Muscle of leg (tissue), 11 donors: ENCODE measurements around the gene SERGEF. TPM values are rescaled to one million over a fixed set of nuclear protein-coding genes. Genes with fewer than 3 reads are reported as not detected.
"Not testable (repeated sequence)": the region's sequence is repeated elsewhere in the genome, so short reads cannot be mapped to it uniquely, and the experiment has no call there.

Experiments used
- DNase-seq: peaks from one replicate; pipeline ENCODE4 v3.0.0; 2013
- H3K27ac ChIP-seq: one replicate; pipeline ENCODE4 v1.5.1; 2013; ENCODE audit warnings: mild to moderate bottlenecking, low read length, control low read depth
- H3K27me3 ChIP-seq: one replicate; pipeline ENCODE4 v1.6.1; 2013; ENCODE audit warnings: low read length; ENCODE audit not compliant: control insufficient read depth, insufficient read depth
- H3K36me3 ChIP-seq: one replicate; pipeline ENCODE4 v1.6.1; 2013; ENCODE audit warnings: low read length; ENCODE audit not compliant: control insufficient read depth, insufficient read depth
- H3K4me1 ChIP-seq: one replicate; pipeline ENCODE4 v1.6.1; 2013; ENCODE audit warnings: low read length; ENCODE audit not compliant: control insufficient read depth, insufficient read depth
- H3K4me3 ChIP-seq: one replicate; pipeline ENCODE4 v1.5.1; 2013; ENCODE audit warnings: low read length, control low read depth
- H3K9me3 ChIP-seq: replicated peaks from 2 replicates; pipeline ENCODE4 v1.6.1; 2013; ENCODE audit warnings: low read depth, low read length; ENCODE audit not compliant: control insufficient read depth
- WGBS: methylation state at CpG from one replicate; pipeline ENCODE4 v1.1.5; 2013; ENCODE audit warnings: missing lambda C conversion rate; ENCODE audit not compliant: insufficient coverage; 5-methylcytosine and 5-hydroxymethylcytosine counted together
- polyA plus RNA-seq, 8 donors: library from polyadenylated mRNA; unstranded; fragments of 120-200 nt; gene quantifications; one replicate each; pipeline versions ENCODE4 v1.2.1 to v1.2.3, GENCODE V29; 2013; ENCODE audit warnings: inconsistent platforms in 1 of 8, low replicate concordance in 1 of 8; ENCODE audit not compliant: insufficient read length in 8 of 8, insufficient read depth in 1 of 8
- total RNA-seq: library from RNA; stranded (reverse); fragments of 120-200 nt; gene quantifications from one replicate; pipeline ENCODE4 v1.2.4, GENCODE V29; 2013

The SERGEF gene
- total and polyA plus RNA-seq, 9 donors, result 8.8 to 15.7 (median 11.9) TPM

GRCh38 chr11:18001191-18001590, 11.7 kb downstream of the SERGEF start:
- no peak for DNase-seq
- Histone ChIP-seq H3K4me1 (no peaks in the 10 kb centered on the region), H3K27me3 (no peaks in the 10 kb centered on the region), H3K27ac (no peak overlapping the region), H3K36me3 (peaks cover 11% of the 10 kb centered on the region), H3K9me3 (no peaks in the 10 kb centered on the region), H3K4me3 (no peak overlapping the region)
- WGBS, result 80% methylated on average over 1 of the region's 2 CpGs

- Histone ChIP-seq H3K27ac (no peak overlapping the region), H3K9me3 (no peaks in the 10 kb centered on the region), H3K36me3 (peaks cover 11% of the 10 kb centered on the region), H3K4me1 (no peaks in the 10 kb centered on the region), H3K4me3 (no peak overlapping the region), H3K27me3 (no peaks in the 10 kb centered on the region)
- no peak for DNase-seq
- WGBS, result 85% methylated on average over 1 of the region's 1 CpG
Measured at GRCh38 chr11:18000760-18001159, 12.1 kb downstream of the SERGEF start.

- H3K27ac ChIP-seq, H3K4me1 ChIP-seq, DNase-seq, H3K27me3 ChIP-seq, H3K36me3 ChIP-seq, H3K4me3 ChIP-seq, H3K9me3 ChIP-seq: not testable (repeated sequence)
- WGBS, result 83% methylated on average over 1 of the region's 4 CpGs
Measured at GRCh38 chr11:18000128-18000527, 12.7 kb downstream of the SERGEF start.

GRCh38 chr11:17992916-17993315, 19.9 kb downstream of the SERGEF start:
- Histone ChIP-seq H3K36me3 (peaks cover 3% of the 10 kb centered on the region), H3K27me3 (no peaks in the 10 kb centered on the region), H3K4me3 (no peak overlapping the region), H3K4me1 (no peaks in the 10 kb centered on the region), H3K27ac (no peak overlapping the region), H3K9me3 (no peaks in the 10 kb centered on the region)
- DNase-seq, result no peak
- WGBS, result 100% methylated on average over 1 of the region's 2 CpGs

GRCh38 chr11:17991783-17992433, 20.9 kb downstream of the SERGEF start:
- no peaks in the 10 kb centered on the region for H3K4me1 ChIP-seq
- WGBS, result 75% methylated on average over 1 of the region's 4 CpGs
- DNase-seq, result peak; percentile 42
- H3K27ac ChIP-seq, result no peak overlapping the region
- H3K36me3 ChIP-seq, result peaks cover 3% of the 10 kb centered on the region
- no peaks in the 10 kb centered on the region for H3K27me3 ChIP-seq
- H3K9me3 ChIP-seq, result no peaks in the 10 kb centered on the region
- no peak overlapping the region for H3K4me3 ChIP-seq

- no peaks in the 10 kb centered on the region for H3K4me1 ChIP-seq
- no peak overlapping the region for H3K4me3 ChIP-seq
- peaks cover 2% of the 10 kb centered on the region for H3K36me3 ChIP-seq
- H3K27ac ChIP-seq, result no peak overlapping the region
- H3K27me3 ChIP-seq, result no peaks in the 10 kb centered on the region
- WGBS, result no CpG with 5 or more reads among the region's 1 CpG
- no peak for DNase-seq
- H3K9me3 ChIP-seq, result no peaks in the 10 kb centered on the region
Measured at GRCh38 chr11:17989306-17989705, 23.5 kb downstream of the SERGEF start.

GRCh38 chr11:17988465-17988864, 24.4 kb downstream of the SERGEF start:
- Histone ChIP-seq H3K27me3 (no peaks in the 10 kb centered on the region), H3K36me3 (peaks cover 2% of the 10 kb centered on the region), H3K4me3 (no peak overlapping the region), H3K4me1 (no peaks in the 10 kb centered on the region), H3K27ac (no peak overlapping the region), H3K9me3 (no peaks in the 10 kb centered on the region)
- 50% methylated on average over 1 of the region's 1 CpG for WGBS
- no peak for DNase-seq

- Histone ChIP-seq H3K27ac (no peak overlapping the region), H3K9me3 (no peaks in the 10 kb centered on the region), H3K27me3 (no peaks in the 10 kb centered on the region), H3K36me3 (peaks cover 2% of the 10 kb centered on the region), H3K4me1 (no peaks in the 10 kb centered on the region), H3K4me3 (no peak overlapping the region)
- no CpG with 5 or more reads among the region's 1 CpG for WGBS
- no peak for DNase-seq
Measured at GRCh38 chr11:17987826-17988225, 25.0 kb downstream of the SERGEF start.

- no CpG with 5 or more reads among the region's 1 CpG for WGBS
- Histone ChIP-seq H3K27me3 (no peaks in the 10 kb centered on the region), H3K4me3 (no peak overlapping the region), H3K27ac (no peak overlapping the region), H3K9me3 (no peaks in the 10 kb centered on the region), H3K4me1 (no peaks in the 10 kb centered on the region), H3K36me3 (peaks cover 2% of the 10 kb centered on the region)
- DNase-seq, result no peak
Measured at GRCh38 chr11:17986711-17987220, 26.1 kb downstream of the SERGEF start.

GRCh38 chr11:17986007-17986710, 26.7 kb downstream of the SERGEF start:
- H3K9me3 ChIP-seq, result no peaks in the 10 kb centered on the region
- no peaks in the 10 kb centered on the region for H3K4me1 ChIP-seq
- DNase-seq, result no peak
- H3K4me3 ChIP-seq, result no peak overlapping the region
- WGBS, result 69% methylated on average over 3 of the region's 7 CpGs
- no peaks in the 10 kb centered on the region for H3K27me3 ChIP-seq
- H3K36me3 ChIP-seq, result peaks cover 2% of the 10 kb centered on the region
- no peak overlapping the region for H3K27ac ChIP-seq
